ENCODE measurements around the gene TFCP2L1.

Gene TFCP2L1

DNA sequence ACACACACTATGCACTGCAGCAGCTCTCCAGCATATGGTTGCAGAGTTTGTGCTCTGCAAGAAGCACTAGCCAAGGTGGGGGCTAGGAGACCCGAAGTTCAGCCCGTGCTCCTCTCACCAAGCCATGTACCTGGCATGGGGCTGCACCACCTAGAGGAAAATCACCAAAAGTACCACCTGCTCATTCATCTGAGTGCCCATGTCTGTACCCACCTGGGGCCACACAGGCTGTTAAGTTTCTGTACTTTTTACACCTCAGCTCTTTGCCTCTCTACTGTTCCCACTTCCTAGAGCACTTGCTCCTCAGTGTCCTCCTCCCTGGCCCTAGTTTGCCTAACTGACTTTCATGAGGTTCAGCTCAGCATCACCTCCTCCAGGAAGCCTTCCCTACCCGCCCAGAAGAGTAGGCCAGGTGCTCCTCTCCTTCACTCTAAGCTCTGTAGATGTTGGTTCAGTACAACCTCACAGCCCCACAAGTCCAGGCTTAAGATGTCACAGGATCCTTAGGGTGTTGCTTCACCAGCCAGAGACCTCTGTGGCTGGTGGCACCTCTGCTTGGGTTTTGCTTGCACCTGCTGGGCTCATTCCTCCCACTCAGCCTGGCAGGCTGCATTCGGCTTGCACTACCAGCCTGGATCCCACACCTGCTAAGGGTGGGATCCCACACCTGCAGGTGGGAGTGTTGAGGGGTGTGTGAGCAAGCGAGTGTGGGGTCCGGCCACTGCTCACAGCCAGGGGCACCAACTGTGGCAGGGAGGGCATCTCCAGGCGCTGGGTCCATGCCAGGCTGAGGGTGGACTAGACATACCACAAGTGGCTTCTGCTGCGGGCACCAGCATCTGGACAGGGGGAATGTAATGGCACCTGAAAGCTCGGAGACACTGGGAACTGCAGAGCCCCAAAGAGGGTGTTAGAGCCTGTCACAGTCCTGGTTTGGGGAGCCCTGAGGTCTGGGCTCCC, 10.2 kb upstream of the TFCP2L1 start:
- H3K4me3 ChIP-seq (ENCODE audit: low read depth, low read length) = no peak overlapping the region
- H3K9me3 ChIP-seq (ENCODE audit: control insufficient read depth, insufficient read depth, low read length) = no peaks in the 10 kb centered on the region
- H3K9ac ChIP-seq (ENCODE audit: low read depth, low read length) = no peak overlapping the region
- H3K27me3 ChIP-seq (ENCODE audit: control insufficient read depth, insufficient read depth, low read length) = no peaks in the 10 kb centered on the region
- no peaks in the 10 kb centered on the region for H3K4me1 ChIP-seq (ENCODE audit: control insufficient read depth, insufficient read depth, low read length)
- no peaks in the 10 kb centered on the region for H3K36me3 ChIP-seq (ENCODE audit: control insufficient read depth, insufficient read depth, low read length)

DNA sequence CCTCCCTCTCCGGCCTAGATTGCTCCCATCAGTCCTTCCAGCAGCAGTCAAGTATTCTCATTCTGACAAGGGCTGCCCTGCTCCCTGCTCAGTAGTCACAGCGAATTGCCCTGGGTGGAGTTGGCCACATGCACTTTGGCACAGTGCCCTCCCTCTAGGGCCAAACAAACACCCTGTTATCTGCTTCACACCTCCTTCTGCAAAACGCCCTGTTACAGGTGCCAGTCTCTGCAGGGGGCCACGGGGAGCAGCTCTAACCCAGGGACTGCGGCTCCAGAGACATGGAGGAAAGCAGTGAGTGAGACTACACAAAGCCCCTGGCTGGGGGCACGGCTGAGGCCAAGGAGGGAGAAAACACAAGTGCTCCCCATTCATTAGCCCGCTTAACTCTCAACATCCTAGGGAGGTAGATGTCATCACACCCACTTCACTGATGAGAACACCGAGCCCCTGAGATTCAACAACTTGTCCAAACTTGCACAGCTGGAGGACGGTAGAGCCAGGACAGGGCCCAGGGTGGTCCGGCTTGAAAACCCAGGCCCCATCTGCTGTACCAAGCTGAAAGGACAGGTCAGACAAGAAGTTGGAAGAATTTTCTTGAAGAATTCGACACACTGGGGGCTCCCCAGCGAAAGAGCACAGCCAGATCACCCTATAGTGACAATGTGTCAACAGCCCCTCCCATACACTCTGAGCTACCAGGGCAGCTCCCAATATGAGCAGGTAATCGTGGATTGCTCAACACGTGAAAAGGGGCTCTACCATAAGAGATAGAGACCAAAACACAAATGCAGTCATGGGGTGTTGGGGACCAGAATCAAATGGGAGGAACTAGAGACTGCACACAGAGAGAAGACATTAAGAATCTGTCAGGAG, 8.7 kb upstream of the TFCP2L1 start:
- no peak overlapping the region for H3K9ac ChIP-seq (ENCODE audit: low read depth, low read length)
- no peaks in the 10 kb centered on the region for H3K4me1 ChIP-seq (ENCODE audit: control insufficient read depth, insufficient read depth, low read length)
- no peak overlapping the region for H3K4me3 ChIP-seq (ENCODE audit: low read depth, low read length)
- H3K36me3 ChIP-seq (ENCODE audit: control insufficient read depth, insufficient read depth, low read length) = no peaks in the 10 kb centered on the region
- H3K9me3 ChIP-seq (ENCODE audit: control insufficient read depth, insufficient read depth, low read length) = no peaks in the 10 kb centered on the region
- no peaks in the 10 kb centered on the region for H3K27me3 ChIP-seq (ENCODE audit: control insufficient read depth, insufficient read depth, low read length)

DNA sequence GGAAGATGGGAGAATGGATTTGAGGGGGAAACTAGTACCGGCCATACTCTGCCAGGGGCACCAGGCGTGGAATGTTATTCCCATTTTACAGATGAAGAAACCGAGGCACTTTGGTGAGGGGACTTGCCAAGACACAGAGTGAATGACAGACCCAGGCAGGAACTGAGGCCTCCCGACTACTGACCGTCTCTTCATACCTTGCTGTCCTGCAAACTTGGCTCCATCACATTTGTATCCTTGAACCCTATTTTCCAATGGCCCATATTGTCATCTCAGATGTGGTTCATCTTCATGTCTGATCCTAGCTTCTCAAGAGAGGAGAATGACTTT, 6.2 kb upstream of the TFCP2L1 start:
- Histone ChIP-seq H3K4me3 (ENCODE audit: low read depth, low read length) (no peak overlapping the region), H3K4me1 (ENCODE audit: control insufficient read depth, insufficient read depth, low read length) (no peaks in the 10 kb centered on the region), H3K9me3 (ENCODE audit: control insufficient read depth, insufficient read depth, low read length) (no peaks in the 10 kb centered on the region), H3K9ac (ENCODE audit: low read depth, low read length) (no peak overlapping the region), H3K36me3 (ENCODE audit: control insufficient read depth, insufficient read depth, low read length) (no peaks in the 10 kb centered on the region), H3K27me3 (ENCODE audit: control insufficient read depth, insufficient read depth, low read length) (peaks cover 6% of the 10 kb centered on the region)

DNA sequence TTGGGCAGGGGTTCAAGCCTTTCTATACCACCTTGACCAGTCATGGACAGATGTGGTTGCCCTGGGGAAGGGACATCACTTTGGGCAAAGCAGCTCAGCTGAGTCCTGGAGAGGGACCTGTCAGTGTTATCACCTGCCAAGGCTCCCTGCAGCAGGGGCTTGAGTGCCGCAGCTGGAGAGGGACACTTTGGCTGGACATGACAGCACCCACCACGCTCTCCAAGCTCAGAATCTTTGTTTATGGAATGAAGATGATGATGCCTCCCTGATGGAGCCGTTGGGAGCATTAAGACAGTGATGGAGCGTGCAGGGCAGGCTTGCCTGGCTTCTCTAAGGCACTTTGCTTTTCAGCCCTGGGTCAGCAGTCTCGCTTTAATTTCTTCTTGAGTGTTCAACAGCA, 4.3 kb upstream of the TFCP2L1 start:
- Histone ChIP-seq H3K4me1 (ENCODE audit: control insufficient read depth, insufficient read depth, low read length) (no peaks in the 10 kb centered on the region), H3K9ac (ENCODE audit: low read depth, low read length) (no peak overlapping the region), H3K9me3 (ENCODE audit: control insufficient read depth, insufficient read depth, low read length) (no peaks in the 10 kb centered on the region), H3K36me3 (ENCODE audit: control insufficient read depth, insufficient read depth, low read length) (no peaks in the 10 kb centered on the region), H3K27me3 (ENCODE audit: control insufficient read depth, insufficient read depth, low read length) (peaks cover 10% of the 10 kb centered on the region), H3K4me3 (ENCODE audit: low read depth, low read length) (no peak overlapping the region)

DNA sequence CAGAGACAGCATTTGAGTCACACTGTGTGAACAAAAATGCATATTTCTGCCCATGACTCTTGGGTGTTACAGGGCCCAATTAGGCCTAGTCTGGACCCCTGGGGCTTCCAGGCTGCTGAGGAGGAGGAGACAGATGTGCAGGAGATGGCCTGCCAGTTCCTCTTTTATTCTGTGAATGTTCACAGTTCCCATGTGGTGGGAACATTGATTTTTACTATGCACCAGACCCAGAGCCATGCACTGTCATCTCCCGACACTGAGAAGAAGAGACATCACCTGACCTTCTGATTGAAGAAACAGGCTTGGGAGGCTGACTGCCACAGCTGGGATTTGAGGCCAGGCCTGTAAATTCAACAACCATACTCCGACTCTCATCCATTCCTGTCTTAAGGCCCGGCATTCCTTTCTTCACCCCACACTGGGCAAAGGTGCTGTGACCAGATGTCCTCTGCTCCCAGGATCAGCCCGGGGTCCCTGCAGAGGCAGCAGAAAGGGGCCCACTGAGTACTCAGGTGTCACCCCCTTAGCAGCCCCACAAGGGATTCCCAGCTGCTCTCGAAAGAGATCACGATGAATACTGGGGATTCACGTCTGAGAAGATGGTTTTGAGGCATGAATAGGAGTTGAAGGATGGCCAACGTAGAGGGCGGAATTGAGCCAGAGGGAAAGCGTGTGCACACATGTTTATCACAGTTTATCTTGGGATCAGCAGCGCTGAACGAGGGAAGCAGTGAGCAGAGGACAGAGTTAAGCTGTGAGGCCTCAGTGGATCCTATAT, 3.6 kb upstream of the TFCP2L1 start:
- no peaks in the 10 kb centered on the region for H3K9me3 ChIP-seq (ENCODE audit: control insufficient read depth, insufficient read depth, low read length)
- peaks cover 3% of the 10 kb centered on the region for H3K4me1 ChIP-seq (ENCODE audit: control insufficient read depth, insufficient read depth, low read length)
- H3K9ac ChIP-seq (ENCODE audit: low read depth, low read length) = no peak overlapping the region
- H3K36me3 ChIP-seq (ENCODE audit: control insufficient read depth, insufficient read depth, low read length) = no peaks in the 10 kb centered on the region
- peaks cover 17% of the 10 kb centered on the region for H3K27me3 ChIP-seq (ENCODE audit: control insufficient read depth, insufficient read depth, low read length)
- no peak overlapping the region for H3K4me3 ChIP-seq (ENCODE audit: low read depth, low read length)

DNA sequence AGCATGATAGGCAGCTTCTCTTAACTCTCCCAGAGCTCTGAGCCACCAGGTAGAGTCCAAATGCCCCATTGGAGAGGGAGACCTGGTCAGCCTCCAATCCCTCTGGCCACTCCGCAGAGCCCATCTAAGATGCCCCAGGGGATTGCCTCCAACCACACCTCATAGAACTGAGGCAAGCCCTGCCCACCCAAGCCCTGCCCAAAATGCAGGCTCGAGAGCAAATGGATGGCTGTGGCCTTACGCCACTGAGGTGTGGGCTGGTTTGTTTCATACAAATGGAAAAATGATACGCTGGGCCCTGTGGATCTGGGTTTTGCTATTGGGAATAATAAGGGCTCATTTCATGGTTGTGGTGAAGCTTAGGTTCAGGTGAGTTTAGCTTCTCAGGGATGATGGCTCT, 3.0 kb upstream of the TFCP2L1 start:
- H3K4me1 ChIP-seq (ENCODE audit: control insufficient read depth, insufficient read depth, low read length) = peaks cover 5% of the 10 kb centered on the region
- no peaks in the 10 kb centered on the region for H3K36me3 ChIP-seq (ENCODE audit: control insufficient read depth, insufficient read depth, low read length)
- peaks cover 24% of the 10 kb centered on the region for H3K27me3 ChIP-seq (ENCODE audit: control insufficient read depth, insufficient read depth, low read length)
- no peak overlapping the region for H3K9ac ChIP-seq (ENCODE audit: low read depth, low read length)
- no peak overlapping the region for H3K4me3 ChIP-seq (ENCODE audit: low read depth, low read length)
- no peaks in the 10 kb centered on the region for H3K9me3 ChIP-seq (ENCODE audit: control insufficient read depth, insufficient read depth, low read length)

DNA sequence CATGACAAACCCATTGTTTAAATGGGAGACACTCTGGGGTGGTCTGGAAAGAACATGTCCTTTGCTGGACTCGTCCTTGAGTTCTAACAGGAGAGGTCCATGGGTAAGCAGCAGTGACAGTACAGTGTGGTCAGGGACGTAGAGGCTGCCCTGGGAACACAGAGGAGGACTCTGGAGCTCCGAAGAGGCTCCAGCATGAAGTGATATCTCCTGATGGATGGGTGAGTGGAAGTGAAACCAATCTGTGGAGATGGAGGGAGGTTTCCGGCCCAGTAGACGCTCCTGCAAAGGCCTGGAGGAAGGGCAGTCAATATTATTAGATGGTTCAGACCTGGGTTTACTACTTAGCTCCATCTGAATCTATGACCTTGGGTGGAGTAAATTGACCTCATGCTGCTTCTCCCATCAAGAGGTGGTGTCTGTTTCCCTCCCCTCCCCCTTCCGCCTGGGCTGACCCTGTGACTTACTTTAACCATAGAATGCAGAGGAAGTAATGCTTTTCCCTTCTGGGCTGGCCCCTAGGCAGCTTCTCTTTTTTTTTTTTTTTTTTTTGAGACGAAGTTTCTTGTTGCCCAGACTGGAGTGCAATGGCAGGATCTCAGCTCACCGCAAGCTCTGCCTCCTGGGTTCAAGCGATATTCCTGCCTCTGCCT, 2.3 kb upstream of the TFCP2L1 start:
- Histone ChIP-seq H3K9ac (ENCODE audit: low read depth, low read length) (no peak overlapping the region), H3K4me3 (ENCODE audit: low read depth, low read length) (no peak overlapping the region), H3K36me3 (ENCODE audit: control insufficient read depth, insufficient read depth, low read length) (no peaks in the 10 kb centered on the region), H3K9me3 (ENCODE audit: control insufficient read depth, insufficient read depth, low read length) (no peaks in the 10 kb centered on the region), H3K27me3 (ENCODE audit: control insufficient read depth, insufficient read depth, low read length) (peaks cover 29% of the 10 kb centered on the region), H3K4me1 (ENCODE audit: control insufficient read depth, insufficient read depth, low read length) (peaks cover 5% of the 10 kb centered on the region)

DNA sequence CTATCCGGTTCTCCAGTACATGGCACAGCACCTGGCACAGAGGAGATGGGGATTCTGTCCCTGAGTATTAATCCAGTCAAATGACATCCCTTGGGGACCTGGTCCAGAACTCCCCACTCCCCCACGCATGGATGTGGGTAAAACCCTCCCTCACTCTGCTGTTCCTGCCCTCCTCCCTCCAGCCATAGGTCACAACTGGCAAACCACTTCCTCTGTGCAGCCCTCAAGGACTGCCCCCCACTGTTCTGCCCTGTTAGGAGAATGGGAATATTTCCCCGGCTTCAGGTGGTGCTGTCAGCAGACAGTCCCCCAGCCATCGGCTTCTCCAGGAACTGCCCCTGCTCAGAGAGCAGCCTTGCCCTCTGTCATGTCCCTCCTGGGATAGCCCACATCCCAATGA, 1.5 kb upstream of the TFCP2L1 start:
- H3K4me1 ChIP-seq (ENCODE audit: control insufficient read depth, insufficient read depth, low read length) = peaks cover 5% of the 10 kb centered on the region
- no peak overlapping the region for H3K4me3 ChIP-seq (ENCODE audit: low read depth, low read length)
- no peak overlapping the region for H3K9ac ChIP-seq (ENCODE audit: low read depth, low read length)
- H3K36me3 ChIP-seq (ENCODE audit: control insufficient read depth, insufficient read depth, low read length) = no peaks in the 10 kb centered on the region
- H3K9me3 ChIP-seq (ENCODE audit: control insufficient read depth, insufficient read depth, low read length) = no peaks in the 10 kb centered on the region
- peaks cover 29% of the 10 kb centered on the region for H3K27me3 ChIP-seq (ENCODE audit: control insufficient read depth, insufficient read depth, low read length)

DNA sequence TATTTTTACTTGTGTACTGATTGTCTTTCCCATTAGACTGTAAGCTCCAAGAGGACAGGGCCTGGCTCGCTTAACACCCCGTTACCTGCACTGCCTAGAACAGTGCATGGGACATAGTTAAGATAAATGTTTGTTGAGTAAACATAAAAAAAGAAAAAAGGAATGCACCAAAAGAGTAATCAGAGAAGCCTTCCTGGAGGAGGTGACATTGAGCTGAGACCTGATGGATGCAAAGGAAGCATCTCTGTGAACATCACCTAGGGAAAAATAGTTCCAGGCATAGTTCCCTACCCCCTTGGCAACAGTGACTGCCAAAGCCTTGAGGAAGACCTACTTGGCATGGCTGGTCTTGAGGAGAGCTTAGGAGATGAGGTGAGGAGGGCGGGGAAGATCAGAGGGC, 924 bp upstream of the TFCP2L1 start:
- peaks cover 29% of the 10 kb centered on the region for H3K27me3 ChIP-seq (ENCODE audit: control insufficient read depth, insufficient read depth, low read length)
- H3K36me3 ChIP-seq (ENCODE audit: control insufficient read depth, insufficient read depth, low read length) = no peaks in the 10 kb centered on the region
- H3K4me3 ChIP-seq (ENCODE audit: low read depth, low read length) = no peak overlapping the region
- peaks cover 5% of the 10 kb centered on the region for H3K4me1 ChIP-seq (ENCODE audit: control insufficient read depth, insufficient read depth, low read length)
- H3K9ac ChIP-seq (ENCODE audit: low read depth, low read length) = no peak overlapping the region
- no peaks in the 10 kb centered on the region for H3K9me3 ChIP-seq (ENCODE audit: control insufficient read depth, insufficient read depth, low read length)

DNA sequence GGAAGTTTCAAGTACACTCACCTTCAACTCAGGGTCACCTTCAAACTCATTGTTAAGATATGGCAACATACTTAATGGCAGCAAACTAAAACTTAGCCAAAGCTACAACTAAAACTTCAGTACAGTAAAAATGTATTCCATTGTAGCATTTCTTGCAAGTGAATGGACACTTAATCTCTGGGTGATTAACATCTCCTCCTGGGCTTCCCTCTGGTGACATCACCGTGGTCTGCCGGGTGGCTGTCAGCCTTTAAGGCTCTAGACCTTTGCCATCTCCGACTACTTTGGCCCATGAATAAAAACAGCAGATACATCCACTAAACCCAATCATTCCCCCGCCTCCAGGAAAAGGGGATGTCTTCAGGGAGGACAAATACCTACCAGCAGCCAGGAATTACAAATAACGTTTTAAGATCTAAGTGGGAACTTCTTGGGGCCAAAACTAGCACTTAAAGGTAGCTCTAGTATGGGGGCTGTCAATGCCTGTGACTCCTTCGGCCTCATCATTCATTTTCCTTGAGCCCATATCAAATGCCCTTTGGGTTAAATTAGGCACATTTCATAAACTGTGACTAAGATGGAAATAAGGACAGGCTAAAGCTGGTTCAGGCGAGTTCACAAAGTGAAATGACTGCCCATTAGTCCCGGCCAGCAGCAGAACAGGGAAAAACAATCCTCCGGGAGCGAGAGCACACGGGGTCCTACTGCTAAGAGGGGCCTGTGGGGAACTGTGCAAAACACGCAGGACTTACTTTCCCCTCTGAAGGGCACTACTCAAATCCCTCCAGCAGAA, 1.1 kb downstream of the TFCP2L1 start:
- Histone ChIP-seq H3K36me3 (ENCODE audit: control insufficient read depth, insufficient read depth, low read length) (no peaks in the 10 kb centered on the region), H3K9ac (ENCODE audit: low read depth, low read length) (no peak overlapping the region), H3K9me3 (ENCODE audit: control insufficient read depth, insufficient read depth, low read length) (no peaks in the 10 kb centered on the region), H3K27me3 (ENCODE audit: control insufficient read depth, insufficient read depth, low read length) (peaks cover 29% of the 10 kb centered on the region), H3K4me1 (ENCODE audit: control insufficient read depth, insufficient read depth, low read length) (peaks cover 5% of the 10 kb centered on the region), H3K4me3 (ENCODE audit: low read depth, low read length) (peak overlapping the region; percentile 60)

All from iPS-15b (cell line).